GM12878 (cell line): ENCODE measurements around the gene GAPDHS. TPM values are rescaled to one million over a fixed set of nuclear protein-coding genes. Genes with fewer than 3 reads are reported as not detected.

Experiments
- ATAC-seq: fragments of 200-7000 bp; cut with Tn5 transposase; 3 replicates; pipeline ENCODE4 v1.9.1; 2020; ENCODE audit warnings: mild to moderate bottlenecking, moderate library complexity
- BruUV-seq: library from RNA; stranded (reverse); fragments of 400-500 nt; replicated peaks from 2 replicates; lab custom pipeline; 2021; lab: Mats Ljungman, UMichigan
- CTCF ChIA-PET: fragments of 300-600 bp; sonication (Branson Sonifier 250); formaldehyde crosslinking; extraction: SDS; loops from one replicate; lab custom pipeline; 2021; ENCODE audit warnings: inconsistent platforms; lab: Yijun Ruan, JAX
- POLR2A ChIA-PET: fragments of 350-600 bp; formaldehyde crosslinking; extraction: SDS; loops from one replicate; lab custom pipeline; 2021; ENCODE audit warnings: inconsistent platforms; lab: Charles Lee
- RAD21 ChIA-PET: fragments of 300-600 bp; sonication (Branson Sonifier 250); formaldehyde crosslinking; loops from one replicate; lab custom pipeline; 2023; ENCODE audit warnings: antibody characterized with exemption; ENCODE audit not compliant: unreplicated experiment; lab: Charles Lee
- SMC1A ChIA-PET: fragments of 300-600 bp; sonication (Branson Sonifier 250); formaldehyde crosslinking; loops from one replicate; lab custom pipeline; 2023; ENCODE audit not compliant: unreplicated experiment, uncharacterized antibody; lab: Charles Lee
- DNase-seq: peaks from one replicate; pipeline ENCODE4 v3.0.0-alpha.2; 2011; ENCODE audit warnings: low read depth, low spot score
- FAIRE-seq: peaks from 3 replicates; lab custom pipeline; 2011; peaks lifted over from hg19 to GRCh38; lab: Jason Lieb, UNC
- H2AFZ ChIP-seq: 2 replicates; pipeline ENCODE4 v1.6.0; 2011; ENCODE audit warnings: low read depth, low read length, control low read depth; ENCODE audit not compliant: control insufficient read depth
- H3K27ac ChIP-seq: 2 replicates; pipeline ENCODE4 v1.5.1; 2011; ENCODE audit warnings: control low read depth; ENCODE audit not compliant: control insufficient read depth, insufficient read depth
- H3K27me3 ChIP-seq, 2 experiments: replicated peaks in 1 of 2; 2 replicates each; pipeline versions ENCODE4 v1.6.0 to v1.6.1; 2011; ENCODE audit warnings: low read length in 1 of 2; ENCODE audit not compliant: control insufficient read depth in 2 of 2, insufficient read depth in 2 of 2
- H3K36me3 ChIP-seq, 2 experiments: 2 replicates each; pipeline ENCODE4 v1.5.1; 2011; ENCODE audit warnings: low read length in 1 of 2; ENCODE audit not compliant: control insufficient read depth in 2 of 2, insufficient read depth in 2 of 2
- H3K4me1 ChIP-seq: 2 replicates; pipeline ENCODE4 v1.6.1; 2011; ENCODE audit warnings: mild to moderate bottlenecking, low read length, moderate library complexity, mixed read lengths; ENCODE audit not compliant: control insufficient read depth, insufficient read depth
- H3K4me2 ChIP-seq: 2 replicates; pipeline ENCODE4 v1.6.0; 2011; ENCODE audit warnings: control low read depth; ENCODE audit not compliant: control insufficient read depth, insufficient read depth
- H3K4me3 ChIP-seq: fragments of 200-600 bp; sonication (generic); 2 replicates; pipeline ENCODE4 v1.5.1; 2016
- H3K79me2 ChIP-seq: 2 replicates; pipeline ENCODE4 v1.6.0; 2011; ENCODE audit warnings: low read length; ENCODE audit not compliant: control insufficient read depth, insufficient read depth
- H3K9ac ChIP-seq: 2 replicates; pipeline ENCODE4 v1.8.0; 2011; ENCODE audit warnings: low read length, control low read depth, mixed read lengths; ENCODE audit not compliant: control insufficient read depth, insufficient read depth
- H3K9me3 ChIP-seq: replicated peaks from 3 replicates; pipeline ENCODE4 v1.5.1; 2011; ENCODE audit warnings: mild to moderate bottlenecking, low read length; ENCODE audit not compliant: control insufficient read depth, insufficient read depth
- H4K20me1 ChIP-seq: 2 replicates; pipeline ENCODE4 v1.6.0; 2011; ENCODE audit not compliant: control insufficient read depth, insufficient read depth
- CHD2 ChIP-seq: IDR thresholded peaks from 2 replicates; pipeline ENCODE4 v1.6.1; 2011; ENCODE audit warnings: low read depth, low read length, improper control_type of control experiment, borderline replicate concordance
- DPF2 ChIP-seq: fragments of 450-650 bp; IDR thresholded peaks from 2 replicates; pipeline ENCODE4 v1.6.1; 2017; ENCODE audit warnings: mild to moderate bottlenecking
- E2F4 ChIP-seq: IDR thresholded peaks from 2 replicates; pipeline ENCODE4 v1.6.1; 2012; ENCODE audit warnings: low read depth, low read length, improper control_type of control experiment
- E4F1 ChIP-seq: fragments of 450-650 bp; IDR thresholded peaks from 2 replicates; pipeline ENCODE4 v1.6.1; 2018; ENCODE audit warnings: borderline replicate concordance, mild to moderate bottlenecking; ENCODE audit not compliant: partially characterized antibody
- HDAC2 ChIP-seq: fragments of 200-600 bp; sonication (generic); IDR thresholded peaks from 2 replicates; pipeline ENCODE4 v1.6.1; 2017
- HSF1 ChIP-seq: fragments of 150-350 bp; IDR thresholded peaks from 2 replicates; pipeline ENCODE4 v1.6.1; 2014; ENCODE audit warnings: mild to moderate bottlenecking, low read depth, low read length
- KLF5 ChIP-seq: fragments of 450-650 bp; IDR thresholded peaks from 2 replicates; pipeline ENCODE4 v1.6.1; 2014; ENCODE audit warnings: mild to moderate bottlenecking; ENCODE audit not compliant: partially characterized antibody
- NFYA ChIP-seq: IDR thresholded peaks from 2 replicates; pipeline ENCODE4 v1.6.1; 2011; ENCODE audit warnings: low read depth, mild to moderate bottlenecking, low read length, improper control_type of control experiment, borderline replicate concordance
- PKNOX1 ChIP-seq: fragments of 450-650 bp; IDR thresholded peaks from 2 replicates; pipeline ENCODE4 v1.6.1; 2016; ENCODE audit warnings: mild to moderate bottlenecking
- TCF3 ChIP-seq: IDR thresholded peaks from 2 replicates; pipeline ENCODE4 v1.6.1; 2012; ENCODE audit warnings: low read depth, mild to moderate bottlenecking, low read length, borderline replicate concordance; ENCODE audit not compliant: insufficient read depth
- ZBTB4 ChIP-seq: fragments of 450-650 bp; formaldehyde crosslinking; IDR thresholded peaks from 2 replicates; pipeline ENCODE4 v1.4.0; 2022; ENCODE audit warnings: mild to moderate bottlenecking, moderate library complexity
- ZNF207 ChIP-seq: fragments of 450-650 bp; IDR thresholded peaks from 2 replicates; pipeline ENCODE4 v1.6.1; 2014; ENCODE audit warnings: antibody characterized with exemption, mild to moderate bottlenecking, borderline replicate concordance
- ZZZ3 ChIP-seq: IDR thresholded peaks from 2 replicates; pipeline ENCODE4 v1.6.1; 2011; ENCODE audit warnings: low read depth; ENCODE audit not compliant: control insufficient read depth, insufficient read length
- WGBS: methylation state at CpG from one replicate; pipeline ENCODE4 v1.1.6; 2016; ENCODE audit warnings: low lambda C conversion rate; ENCODE audit not compliant: insufficient replicate concordance, insufficient coverage; ENCODE audit errors: missing lambda C conversion rate; 5-methylcytosine and 5-hydroxymethylcytosine counted together
- in situ Hi-C: fragments of 300-500 bp; cut with MboI; formaldehyde crosslinking; loops from 9 replicates; pipeline ENCODE4 v1.14.3; 2018; ENCODE audit warnings: mixed read lengths
- intact Hi-C: fragments of 100-400 bp; cut with micrococcal nuclease; formaldehyde crosslinking; loops from one replicate; pipeline ENCODE4 v1.14.2; 2022; ENCODE audit not compliant: unreplicated experiment
- polyA plus RNA-seq, 11 experiments: library from polyadenylated mRNA; depleted of rRNA in 4 of 11; unstranded in 6 of 11; stranded (reverse) in 5 of 11; fragments of >200 nt; fragmentation: Nextera tagmentation in 4 of 11; fragmentation: Illumina TruSeq in 1 of 11; extraction: Ambion mirVana in 4 of 11; extraction: Trizol in 1 of 11; gene quantifications; 1 replicate in 1 of 11; 2 replicates in 10 of 11; pipeline versions ENCODE4 v1.2.1 to v1.2.3, GENCODE V29; 2011 to 2016; ENCODE audit warnings: inconsistent platforms in 2 of 11, missing spikeins in 2 of 11, low read depth in 1 of 11
- total RNA-seq, 4 experiments: library from RNA; depleted of rRNA in 3 of 4; stranded (reverse); fragments of >200 nt in 3 of 4; fragmentation: Illumina TruSeq in 1 of 4; extraction: Trizol in 1 of 4; gene quantifications; 2 replicates each; pipeline versions ENCODE4 v1.2.1 to v1.2.3, GENCODE V29; 2013 to 2021

The GAPDHS gene
- total and polyA plus RNA-seq, 10 of the 15 experiments (the other 5 are each of a cell fraction or from before 2014, with no cell fraction given), result 0.08 TPM; not detected in 9

GRCh38 chr19:35498984-35499527, 34.2 kb upstream of the GAPDHS start:
- ChIA-PET POLR2A (no interaction called here), CTCF (no interaction called here), SMC1A (no interaction called here), RAD21 (no interaction called here)
- no peak overlapping the region for H3K9ac ChIP-seq
- DNase-seq, result no peak
- H3K79me2 ChIP-seq, result no peaks in the 10 kb centered on the region
- in situ Hi-C loops (no loop called here), intact Hi-C loops (loop anchor here (10.0 kb wide), 1 partner anchor 234 kb away; the partner anchor contains the start of gene USF2)
- H3K9me3 ChIP-seq, result no peaks in the 10 kb centered on the region
- BruUV-seq, result no TSS peak
- peaks cover 13% of the 10 kb centered on the region for H3K4me1 ChIP-seq
- no peak for FAIRE-seq
- no peak overlapping the region for H3K27ac ChIP-seq
- H3K4me2 ChIP-seq, result no peak overlapping the region
- ATAC-seq, result no peak
- H3K36me3 ChIP-seq, result no peaks in the 10 kb centered on the region
- TF ChIP-seq CHD2, result no peak
- TF ChIP-seq HSF1, result no peak
- no peak for TF ChIP-seq ZBTB4
- TF ChIP-seq ZZZ3, result no peak
- TF ChIP-seq HDAC2, result no peak
- TF ChIP-seq E4F1, result no peak
- TF ChIP-seq NFYA, result no peak
- no peak for TF ChIP-seq ZNF207
- TF ChIP-seq KLF5, result no peak
- no peak for TF ChIP-seq TCF3
- no peak for TF ChIP-seq PKNOX1
- TF ChIP-seq DPF2, result no peak
- TF ChIP-seq E2F4, result no peak
- H3K4me3 ChIP-seq, result no peak overlapping the region
- no peaks in the 10 kb centered on the region for H3K27me3 ChIP-seq
- 28% methylated on average over 9 of the region's 9 CpGs for WGBS
- H2AFZ ChIP-seq, result no peak overlapping the region
- H4K20me1 ChIP-seq, result no peaks in the 10 kb centered on the region
